Urinary bladder (tissue), 4 donors: ENCODE data around the gene PPARGC1A. TPM values are rescaled to one million over a fixed set of nuclear protein-coding genes. Genes with fewer than 3 reads are reported as not detected.

Source experiments
- DNase-seq: peaks from one replicate; pipeline ENCODE4 v3.0.0-alpha.2; 2015; ENCODE audit errors: extremely low spot score
- H3K27ac ChIP-seq: one replicate; pipeline ENCODE4 v1.5.1; 2013; ENCODE audit warnings: low read depth, mild to moderate bottlenecking, moderate library complexity
- H3K36me3 ChIP-seq: one replicate; pipeline ENCODE4 v1.6.1; 2013; ENCODE audit warnings: mild to moderate bottlenecking, moderate library complexity; ENCODE audit not compliant: insufficient read depth
- H3K4me1 ChIP-seq: one replicate; pipeline ENCODE4 v1.6.1; 2013; ENCODE audit warnings: mild to moderate bottlenecking, moderate library complexity; ENCODE audit not compliant: insufficient read depth
- H3K4me3 ChIP-seq: one replicate; pipeline ENCODE4 v1.5.1; 2013; ENCODE audit warnings: low read depth, low read length
- WGBS: extraction: QIAGEN DNeasy Blood & Tissue Kit; methylation state at CpG from one replicate; pipeline ENCODE4 v1.1.7; 2013; 5-methylcytosine and 5-hydroxymethylcytosine counted together
- polyA plus RNA-seq: library from polyadenylated mRNA; stranded (reverse); fragments of 200-250 nt; gene quantifications from one replicate; pipeline ENCODE4 v1.2.3, GENCODE V29; 2013
- total RNA-seq: library from RNA; depleted of rRNA; stranded (reverse); fragments of >200 nt; gene quantifications from one replicate; pipeline ENCODE4 v1.2.3, GENCODE V29; 2014
- donor health status: healthy with polysubstance abuse.
- donor health status: healthy.

Gene PPARGC1A
- total and polyA plus RNA-seq, 2 donors = 1.3 to 6.2 TPM

DNA sequence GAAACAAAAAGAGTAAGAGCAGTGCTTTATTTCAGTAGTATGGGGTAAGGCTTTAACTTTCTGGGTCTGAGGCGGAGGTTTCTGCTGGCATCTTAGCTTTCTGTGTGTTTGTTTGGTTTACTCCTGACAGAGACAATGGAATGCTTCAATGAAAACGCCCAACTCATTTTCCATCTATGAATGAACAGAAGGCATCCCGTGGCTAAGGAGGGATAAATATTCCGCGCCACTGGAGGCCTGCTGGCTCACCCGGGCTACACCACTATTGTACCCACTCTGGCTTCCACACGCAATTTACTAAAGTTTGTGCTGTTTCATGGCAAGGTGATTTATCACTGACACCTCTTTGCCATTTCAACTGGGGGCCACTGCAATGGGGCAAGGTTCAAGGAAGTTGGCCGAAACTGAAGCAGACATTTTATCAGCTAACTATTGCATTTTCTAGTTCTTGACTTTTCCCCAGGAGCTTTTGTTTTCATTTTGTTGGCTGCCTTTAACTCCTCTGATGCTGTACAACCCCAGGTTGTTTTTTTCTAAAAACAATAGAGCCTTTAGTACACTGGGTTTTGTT, 32.8 kb upstream of the PPARGC1A start:
- Histone ChIP-seq H3K4me1 (no peaks in the 10 kb centered on the region), H3K4me3 (no peak overlapping the region), H3K27ac (no peak overlapping the region), H3K36me3 (no peaks in the 10 kb centered on the region)
- 90% methylated on average over 8 of the region's 8 CpGs for WGBS
- no peak for DNase-seq

- Histone ChIP-seq H3K4me3 (no peak overlapping the region), H3K4me1 (no peaks in the 10 kb centered on the region), H3K27ac (no peak overlapping the region), H3K36me3 (no peaks in the 10 kb centered on the region)
- no peak for DNase-seq
- 96% methylated on average over 2 of the region's 2 CpGs for WGBS
Measured at GRCh38 chr4:23922013-23922412, 32.2 kb upstream of the PPARGC1A start.

GRCh38 chr4:23921447-23921845, 31.6 kb upstream of the PPARGC1A start:
- 83% methylated on average over 6 of the region's 6 CpGs for WGBS
- H3K27ac ChIP-seq = no peak overlapping the region

GRCh38 chr4:23920716-23921446, 31.0 kb upstream of the PPARGC1A start:
- 78% methylated on average over 13 of the region's 13 CpGs for WGBS
- H3K36me3 ChIP-seq = no peaks in the 10 kb centered on the region
- H3K4me1 ChIP-seq = no peaks in the 10 kb centered on the region
- H3K27ac ChIP-seq = no peak overlapping the region
- no peak for DNase-seq
- no peak overlapping the region for H3K4me3 ChIP-seq

More at GRCh38 chr4:23921447-23921845, 31.6 kb upstream of the PPARGC1A start:
- DNase-seq = no peak
- no peaks in the 10 kb centered on the region for H3K36me3 ChIP-seq
- H3K4me3 ChIP-seq = no peak overlapping the region
- no peaks in the 10 kb centered on the region for H3K4me1 ChIP-seq

DNA sequence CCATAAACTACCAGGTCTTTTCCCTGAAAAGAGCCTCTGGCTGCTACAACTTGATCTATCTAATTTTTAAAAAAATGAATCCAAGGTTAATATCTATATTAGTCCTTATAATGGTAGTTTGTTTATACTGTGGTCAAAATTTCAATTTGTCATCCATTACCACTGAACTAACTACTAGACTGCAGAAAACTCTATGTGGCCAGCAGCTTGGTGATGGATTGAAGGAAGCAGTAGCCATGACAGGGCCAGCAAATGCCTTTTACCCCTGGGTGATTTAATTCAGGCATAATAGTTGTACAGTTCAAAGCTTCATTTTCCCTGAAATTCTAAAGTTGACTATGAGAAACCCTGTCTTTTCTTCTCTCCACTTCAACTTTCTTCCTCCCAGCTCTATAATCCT, 30.4 kb upstream of the PPARGC1A start:
- H3K4me3 ChIP-seq = no peak overlapping the region
- DNase-seq = no peak

GRCh38 chr4:23916282-23916681, 26.4 kb upstream of the PPARGC1A start:
- H3K36me3 ChIP-seq = no peaks in the 10 kb centered on the region
- no peaks in the 10 kb centered on the region for H3K4me1 ChIP-seq
- H3K27ac ChIP-seq = no peak overlapping the region
- DNase-seq = no peak
- H3K4me3 ChIP-seq = no peak overlapping the region
- 79% methylated on average over 2 of the region's 2 CpGs for WGBS

More for the DNA sequence above, 30.4 kb upstream of the PPARGC1A start:
- H3K27ac ChIP-seq = no peak overlapping the region
- H3K36me3 ChIP-seq = no peaks in the 10 kb centered on the region
- H3K4me1 ChIP-seq = no peaks in the 10 kb centered on the region

- no peak for DNase-seq
- Histone ChIP-seq H3K4me1 (no peaks in the 10 kb centered on the region), H3K36me3 (no peaks in the 10 kb centered on the region), H3K27ac (no peak overlapping the region), H3K4me3 (no peak overlapping the region)
- 85% methylated on average over 2 of the region's 2 CpGs for WGBS
Measured at GRCh38 chr4:23915459-23916132, 25.7 kb upstream of the PPARGC1A start.

- Histone ChIP-seq H3K36me3 (no peaks in the 10 kb centered on the region), H3K4me3 (no peak overlapping the region), H3K27ac (no peak overlapping the region), H3K4me1 (no peaks in the 10 kb centered on the region)
- no peak for DNase-seq
- 94% methylated on average over 2 of the region's 2 CpGs for WGBS
Measured at GRCh38 chr4:23911675-23912455, 22.0 kb upstream of the PPARGC1A start.

DNA sequence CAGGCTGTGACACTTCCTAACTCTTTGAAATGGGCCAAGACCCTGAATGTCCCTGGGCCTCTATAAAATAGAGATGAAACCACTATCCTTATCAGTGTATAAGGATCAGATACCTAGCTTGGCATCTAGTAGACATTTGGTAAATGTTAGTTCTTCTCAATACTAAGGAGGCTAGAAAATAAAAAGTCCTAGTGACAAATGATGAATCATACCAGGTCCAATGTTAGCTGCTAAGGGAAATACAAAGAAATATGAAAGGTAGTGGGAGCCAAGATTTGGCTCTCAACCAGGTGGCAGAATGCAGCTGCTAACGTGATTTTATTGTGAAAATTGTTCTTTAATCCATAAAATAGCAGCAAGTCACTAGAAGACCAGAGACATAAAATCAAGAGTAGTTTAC, 19.8 kb upstream of the PPARGC1A start:
- no peak overlapping the region for H3K27ac ChIP-seq
- no peak overlapping the region for H3K4me3 ChIP-seq
- no peaks in the 10 kb centered on the region for H3K4me1 ChIP-seq
- DNase-seq = no peak
- 44% methylated on average over 1 of the region's 1 CpG for WGBS
- H3K36me3 ChIP-seq = no peaks in the 10 kb centered on the region

GRCh38 chr4:23906839-23907238, 17.0 kb upstream of the PPARGC1A start:
- no peak for DNase-seq
- no peak overlapping the region for H3K27ac ChIP-seq
- 86% methylated on average over 3 of the region's 3 CpGs for WGBS
- no peaks in the 10 kb centered on the region for H3K4me1 ChIP-seq
- no peaks in the 10 kb centered on the region for H3K36me3 ChIP-seq
- H3K4me3 ChIP-seq = no peak overlapping the region

DNA sequence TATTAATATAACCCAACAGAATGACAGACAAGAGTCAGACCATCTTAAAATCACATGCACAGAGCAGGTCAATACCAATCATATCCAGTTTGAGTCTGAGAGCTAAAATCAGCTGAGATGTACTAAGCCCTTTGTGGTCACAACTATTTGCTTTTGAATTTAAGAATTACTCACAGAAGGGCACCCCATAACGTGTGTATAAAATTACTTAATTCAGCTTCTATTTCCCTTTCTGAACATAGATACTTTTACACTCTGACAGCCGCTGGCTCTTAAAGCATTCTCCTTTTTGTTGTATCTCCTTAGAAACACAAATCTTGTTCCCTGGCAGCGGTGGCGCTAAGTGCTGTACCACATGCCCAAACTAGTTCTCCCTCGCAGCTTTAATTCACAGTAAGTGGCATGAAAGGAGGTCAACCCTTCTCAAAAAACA, 14.8 kb upstream of the PPARGC1A start:
- Histone ChIP-seq H3K4me3 (no peak overlapping the region), H3K27ac (no peak overlapping the region), H3K36me3 (no peaks in the 10 kb centered on the region), H3K4me1 (no peaks in the 10 kb centered on the region)
- 67% methylated on average over 5 of the region's 5 CpGs for WGBS
- DNase-seq = no peak

- Histone ChIP-seq H3K36me3 (no peaks in the 10 kb centered on the region), H3K4me1 (no peaks in the 10 kb centered on the region), H3K27ac (no peak overlapping the region), H3K4me3 (no peak overlapping the region)
- no peak for DNase-seq
- 56% methylated on average over 7 of the region's 7 CpGs for WGBS
Measured at GRCh38 chr4:23903859-23904438, 14.1 kb upstream of the PPARGC1A start.

GRCh38 chr4:23902222-23902804, 12.5 kb upstream of the PPARGC1A start:
- no peak overlapping the region for H3K27ac ChIP-seq
- no peak overlapping the region for H3K4me3 ChIP-seq

More at GRCh38 chr4:23902222-23902804, 12.5 kb upstream of the PPARGC1A start:
- DNase-seq = no peak
- Histone ChIP-seq H3K36me3 (no peaks in the 10 kb centered on the region), H3K4me1 (no peaks in the 10 kb centered on the region)
- 84% methylated on average over 4 of the region's 4 CpGs for WGBS
